Stomach (tissue), 4 donors: ENCODE data around the gene NLK.

Experiments used
- CTCF ChIP-seq, 7 experiments: fragments of 450-650 bp in 4 of 7; fragments of 200-600 bp in 3 of 7; sonication (generic) in 3 of 7; IDR thresholded peaks; one replicate each; pipeline ENCODE4 v1.5.1; 2016 to 2019; ENCODE audit warnings: antibody characterized with exemption in 7 of 7, control low read depth in 2 of 7, mild to moderate bottlenecking in 1 of 7
- POLR2A ChIP-seq, 4 donors: fragments of 450-650 bp; IDR thresholded peaks; one replicate each; pipeline ENCODE4 v1.6.1; 2016; ENCODE audit warnings: antibody characterized with exemption in 4 of 4, control low read depth in 2 of 4, mild to moderate bottlenecking in 1 of 4, moderate library complexity in 1 of 4
- POLR2AphosphoS5 ChIP-seq, 3 donors: sonication (generic); formaldehyde crosslinking; IDR thresholded peaks; one replicate each; pipeline ENCODE4 v1.6.1; 2016; ENCODE audit warnings: antibody characterized with exemption in 3 of 3

- TF ChIP-seq CTCF (IDR thresholded peaks at IDR 0.05) (no peak), POLR2A (IDR thresholded peaks at IDR 0.05) (no peak), POLR2AphosphoS5 (IDR thresholded peaks at IDR 0.05) (no peak)
Observed at GRCh38 chr17:28047806-28048205, 5.3 kb downstream of the NLK start.
